ENCODE measurements around the gene CEPT1.

CEPT1 gene

GRCh38 chr1:111228748-111229126, 88.7 kb downstream of the CEPT1 start:
- no peak for DNase-seq

GRCh38 chr1:111232134-111232533, 92.1 kb downstream of the CEPT1 start:
- DNase-seq = no peak

- DNase-seq = no peak
These were observed 94.2 kb downstream of the CEPT1 start for GRCh38 chr1:111234258-111234657.

Data from CD4-positive, alpha-beta T cell treated with Interleukin-17A for 4 hours (primary cell).